HG03442 (cell line): ENCODE results near the gene PCGF3.

Experiments
- ATAC-seq: cut with Tn5 transposase; IDR thresholded peaks from one replicate; pipeline ENCODE4 v1.9.1; 2021; ENCODE audit warnings: mild to moderate bottlenecking, moderate library complexity; ENCODE audit not compliant: unreplicated experiment

Gene PCGF3

DNA sequence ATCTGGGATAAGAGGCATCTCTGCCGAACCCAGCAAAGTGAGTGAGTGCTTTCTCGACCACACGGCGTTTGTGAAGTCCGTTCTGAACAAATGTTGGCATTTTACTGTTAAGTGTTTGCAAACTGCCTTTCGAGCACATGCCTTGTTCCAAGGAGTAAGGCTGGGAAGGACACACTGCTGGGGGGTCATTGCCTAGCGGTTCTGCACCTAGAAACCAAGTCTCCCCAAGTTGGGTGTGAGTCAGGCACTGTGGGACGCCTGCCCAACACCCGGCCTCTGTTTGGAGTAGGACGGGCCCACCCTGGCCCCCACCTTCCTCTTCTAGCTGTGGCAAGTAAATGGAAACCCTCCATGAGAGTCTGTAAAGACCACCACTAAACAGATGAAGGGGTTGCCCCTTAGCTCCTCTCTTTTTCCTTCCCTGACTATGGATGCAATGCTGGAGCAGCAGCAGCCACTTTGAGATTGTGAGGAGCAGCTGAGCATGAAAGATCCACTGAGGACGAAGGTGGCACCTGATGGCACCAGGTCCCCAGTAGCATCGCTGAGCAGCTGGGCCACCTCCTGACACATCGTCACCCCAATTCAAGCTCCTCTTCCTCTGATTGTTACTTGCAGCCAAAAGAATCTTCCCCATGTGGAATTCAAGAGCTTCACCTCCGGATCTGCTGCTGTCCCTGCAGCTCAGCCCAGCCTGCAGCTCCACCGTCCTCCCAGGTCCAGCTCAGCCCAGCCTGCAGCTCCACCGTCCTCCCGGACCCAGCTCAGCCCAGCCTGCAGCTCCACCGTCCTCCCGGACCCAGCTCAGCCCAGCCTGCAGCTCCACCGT is 114.0 kb downstream of the PCGF3 start:
- no peak for ATAC-seq
